SU-DHL-6 (cell line): ENCODE results near the gene PKN2.

Experiments
- EZH2phosphoT487 ChIP-seq: fragments of 200-600 bp; sonication (generic), shearing (Covaris generic); conservative IDR thresholded peaks from 2 replicates; pipeline ENCODE4 v1.6.1; 2018; ENCODE audit warnings: mild to moderate bottlenecking, antibody characterized with exemption, low read length, moderate library complexity, mixed read lengths
- TF ChIP-seq, protein P1 (sequence below): fragments of 200-600 bp; sonication (generic); IDR thresholded peaks from one replicate; pipeline ENCODE4 v1.5.1; 2017; ENCODE audit warnings: antibody characterized with exemption, mild to moderate bottlenecking, low read length, moderate library complexity; ENCODE audit not compliant: insufficient read depth, poor library complexity, severe bottlenecking

GRCh38 chr1:88791192-88791591 is 107.1 kb downstream of the PKN2 start:
- TF ChIP-seq, protein P1, sequence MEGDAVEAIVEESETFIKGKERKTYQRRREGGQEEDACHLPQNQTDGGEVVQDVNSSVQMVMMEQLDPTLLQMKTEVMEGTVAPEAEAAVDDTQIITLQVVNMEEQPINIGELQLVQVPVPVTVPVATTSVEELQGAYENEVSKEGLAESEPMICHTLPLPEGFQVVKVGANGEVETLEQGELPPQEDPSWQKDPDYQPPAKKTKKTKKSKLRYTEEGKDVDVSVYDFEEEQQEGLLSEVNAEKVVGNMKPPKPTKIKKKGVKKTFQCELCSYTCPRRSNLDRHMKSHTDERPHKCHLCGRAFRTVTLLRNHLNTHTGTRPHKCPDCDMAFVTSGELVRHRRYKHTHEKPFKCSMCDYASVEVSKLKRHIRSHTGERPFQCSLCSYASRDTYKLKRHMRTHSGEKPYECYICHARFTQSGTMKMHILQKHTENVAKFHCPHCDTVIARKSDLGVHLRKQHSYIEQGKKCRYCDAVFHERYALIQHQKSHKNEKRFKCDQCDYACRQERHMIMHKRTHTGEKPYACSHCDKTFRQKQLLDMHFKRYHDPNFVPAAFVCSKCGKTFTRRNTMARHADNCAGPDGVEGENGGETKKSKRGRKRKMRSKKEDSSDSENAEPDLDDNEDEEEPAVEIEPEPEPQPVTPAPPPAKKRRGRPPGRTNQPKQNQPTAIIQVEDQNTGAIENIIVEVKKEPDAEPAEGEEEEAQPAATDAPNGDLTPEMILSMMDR = no peak
- no peak for TF ChIP-seq EZH2phosphoT487
